Ovary (tissue), 3 donors: Measurements from ENCODE around the gene SYNM.

ENCODE experiments used
- CTCF ChIP-seq, 3 donors: fragments of 450-650 bp in 2 of 3; fragments of 200-600 bp in 1 of 3; IDR thresholded peaks; one replicate each; pipeline versions ENCODE4 v1.5.1 to v1.8.0; 2016 to 2022; ENCODE audit warnings: antibody characterized with exemption in 3 of 3, mild to moderate bottlenecking in 1 of 3
- POLR2A ChIP-seq: fragments of 450-650 bp; IDR thresholded peaks from one replicate; pipeline ENCODE4 v1.6.1; 2017; ENCODE audit warnings: antibody characterized with exemption, mild to moderate bottlenecking, moderate library complexity
- donor health status: DM: no; HTN: no; CAD: no.

- no peak for TF ChIP-seq CTCF (IDR thresholded peaks at IDR 0.05)
- no peak for TF ChIP-seq POLR2A
Measured at GRCh38 chr15:99055555-99056134, 49.2 kb upstream of the SYNM start.
